A673 (cell line): ENCODE data around the gene LNPEP. TPM values are rescaled to one million over a fixed set of nuclear protein-coding genes. Genes with fewer than 3 reads are reported as not detected.

Source experiments
- BruUV-seq: library from RNA; stranded (reverse); fragments of 400-500 nt; replicated peaks from 2 replicates; lab custom pipeline; 2021; lab: Mats Ljungman, UMichigan
- CTCF ChIA-PET: fragments of 300-600 bp; sonication (Branson Sonifier 250); formaldehyde crosslinking; loops from one replicate; lab custom pipeline; 2022; ENCODE audit warnings: antibody characterized with exemption; lab: Charles Lee
- POLR2A ChIA-PET: fragments of 300-600 bp; sonication (Branson Sonifier 250); formaldehyde crosslinking; loops from one replicate; lab custom pipeline; 2022; ENCODE audit warnings: antibody characterized with exemption; ENCODE audit not compliant: low non-redundant PET; lab: Charles Lee
- DNase-seq: peaks from one replicate; pipeline ENCODE4 v3.0.0-alpha.2; 2015; ENCODE audit warnings: low spot score
- H3K27ac ChIP-seq: fragments of 200-600 bp; sonication (generic); 2 replicates; pipeline ENCODE4 v1.5.1; 2016; ENCODE audit warnings: mixed run types, low read depth, mild to moderate bottlenecking, mixed read lengths, antibody characterized with exemption, low read length; ENCODE audit not compliant: poor library complexity, severe bottlenecking
- H3K27me3 ChIP-seq: fragments of 200-600 bp; sonication (generic); replicated peaks from 2 replicates; pipeline ENCODE4 v1.6.1; 2017; ENCODE audit warnings: mixed run types, low read depth, mild to moderate bottlenecking, mixed read lengths, antibody characterized with exemption, low read length; ENCODE audit not compliant: insufficient read depth, poor library complexity
- H3K36me3 ChIP-seq: fragments of 200-600 bp; sonication (generic); 2 replicates; pipeline ENCODE4 v1.6.1; 2016; ENCODE audit warnings: mixed run types, mild to moderate bottlenecking, mixed read lengths, antibody characterized with exemption, low read length; ENCODE audit not compliant: insufficient read depth, poor library complexity, severe bottlenecking
- H3K4me1 ChIP-seq: fragments of 200-600 bp; sonication (generic); 2 replicates; pipeline ENCODE4 v1.6.1; 2017; ENCODE audit warnings: mixed run types, mild to moderate bottlenecking, mixed read lengths, antibody characterized with exemption, low read length; ENCODE audit not compliant: insufficient read depth, poor library complexity, severe bottlenecking
- H3K4me3 ChIP-seq: fragments of 200-600 bp; sonication (generic); 2 replicates; pipeline ENCODE4 v1.5.1; 2016; ENCODE audit warnings: low read depth, mixed run types, mild to moderate bottlenecking, mixed read lengths, low read length; ENCODE audit not compliant: poor library complexity, severe bottlenecking
- H3K9me3 ChIP-seq: fragments of 200-600 bp; sonication (generic); 2 replicates; pipeline ENCODE4 v1.6.1; 2016; ENCODE audit warnings: mixed run types, low read depth, mild to moderate bottlenecking, mixed read lengths, antibody characterized with exemption, low read length; ENCODE audit not compliant: poor library complexity, severe bottlenecking
- EZH2 ChIP-seq: fragments of 200-600 bp; sonication (generic); IDR thresholded peaks from 2 replicates; pipeline ENCODE4 v1.6.1; 2017; ENCODE audit warnings: borderline replicate concordance, low read depth, mild to moderate bottlenecking, mixed read lengths, antibody characterized with exemption, low read length; ENCODE audit not compliant: poor library complexity, severe bottlenecking
- intact Hi-C: fragments of 100-400 bp; cut with micrococcal nuclease; formaldehyde crosslinking; loops from one replicate; pipeline ENCODE4 v1.10.0; 2022; ENCODE audit not compliant: unreplicated experiment
- total RNA-seq: library from RNA; stranded (reverse); gene quantifications from 2 replicates; pipeline ENCODE4 v1.2.3, GENCODE V29; 2021
- TF ChIP-seq, protein P1 (sequence below): fragments of 300-800, 200-600 bp; sonication (generic); conservative IDR thresholded peaks from 2 replicates; pipeline ENCODE4 v1.5.1; 2017; ENCODE audit warnings: low read depth, mild to moderate bottlenecking, antibody characterized with exemption, low read length, moderate library complexity, mixed read lengths

The LNPEP gene
- total RNA-seq, 1 experiment from 2014 or later: 10.3 TPM

DNA sequence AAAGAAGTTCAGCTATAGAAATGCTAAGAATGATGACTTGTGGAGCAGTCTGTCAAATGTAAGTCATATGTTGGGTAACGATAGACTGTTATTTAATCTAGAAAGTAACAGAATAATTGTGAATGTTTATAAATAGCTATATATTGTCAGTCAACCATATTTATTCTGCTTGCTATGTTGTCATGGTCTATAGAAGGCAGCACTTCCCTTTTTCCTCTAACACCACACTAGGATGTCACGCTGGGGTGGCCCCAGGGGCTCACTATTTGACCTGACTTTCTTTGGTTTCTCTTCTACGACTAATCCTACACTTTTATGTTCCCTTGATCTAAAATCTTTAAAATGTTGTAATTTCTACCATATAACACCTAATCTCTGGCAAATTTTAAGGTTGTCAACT lies 39.1 kb upstream of the LNPEP start:
- intact Hi-C loops: no loop called here
- no peak for DNase-seq
- ChIA-PET POLR2A (interaction anchor here (0.6 kb wide), 1 partner anchor 50 kb away, joined by 3 read pairs; no protein-coding TSS in a partner anchor), CTCF (no interaction called here)
- Histone ChIP-seq H3K4me3 (no peak overlapping the region), H3K36me3 (no peaks in the 10 kb centered on the region), H3K9me3 (no peaks in the 10 kb centered on the region), H3K27ac (no peak overlapping the region), H3K27me3 (no peaks in the 10 kb centered on the region), H3K4me1 (no peaks in the 10 kb centered on the region)
- TF ChIP-seq, protein P1, sequence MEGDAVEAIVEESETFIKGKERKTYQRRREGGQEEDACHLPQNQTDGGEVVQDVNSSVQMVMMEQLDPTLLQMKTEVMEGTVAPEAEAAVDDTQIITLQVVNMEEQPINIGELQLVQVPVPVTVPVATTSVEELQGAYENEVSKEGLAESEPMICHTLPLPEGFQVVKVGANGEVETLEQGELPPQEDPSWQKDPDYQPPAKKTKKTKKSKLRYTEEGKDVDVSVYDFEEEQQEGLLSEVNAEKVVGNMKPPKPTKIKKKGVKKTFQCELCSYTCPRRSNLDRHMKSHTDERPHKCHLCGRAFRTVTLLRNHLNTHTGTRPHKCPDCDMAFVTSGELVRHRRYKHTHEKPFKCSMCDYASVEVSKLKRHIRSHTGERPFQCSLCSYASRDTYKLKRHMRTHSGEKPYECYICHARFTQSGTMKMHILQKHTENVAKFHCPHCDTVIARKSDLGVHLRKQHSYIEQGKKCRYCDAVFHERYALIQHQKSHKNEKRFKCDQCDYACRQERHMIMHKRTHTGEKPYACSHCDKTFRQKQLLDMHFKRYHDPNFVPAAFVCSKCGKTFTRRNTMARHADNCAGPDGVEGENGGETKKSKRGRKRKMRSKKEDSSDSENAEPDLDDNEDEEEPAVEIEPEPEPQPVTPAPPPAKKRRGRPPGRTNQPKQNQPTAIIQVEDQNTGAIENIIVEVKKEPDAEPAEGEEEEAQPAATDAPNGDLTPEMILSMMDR: no peak
- no peak for TF ChIP-seq EZH2
- BruUV-seq: no TSS peak

- no peak for TF ChIP-seq EZH2
- TF ChIP-seq, protein P1: 0 out of 2 replicates have a peak, but pooled peaks have one; percentile 27
- CTCF ChIA-PET: no interaction called here
- BruUV-seq: no TSS peak
Observed at GRCh38 chr5:96901384-96901783, 34.5 kb upstream of the LNPEP start.

DNA sequence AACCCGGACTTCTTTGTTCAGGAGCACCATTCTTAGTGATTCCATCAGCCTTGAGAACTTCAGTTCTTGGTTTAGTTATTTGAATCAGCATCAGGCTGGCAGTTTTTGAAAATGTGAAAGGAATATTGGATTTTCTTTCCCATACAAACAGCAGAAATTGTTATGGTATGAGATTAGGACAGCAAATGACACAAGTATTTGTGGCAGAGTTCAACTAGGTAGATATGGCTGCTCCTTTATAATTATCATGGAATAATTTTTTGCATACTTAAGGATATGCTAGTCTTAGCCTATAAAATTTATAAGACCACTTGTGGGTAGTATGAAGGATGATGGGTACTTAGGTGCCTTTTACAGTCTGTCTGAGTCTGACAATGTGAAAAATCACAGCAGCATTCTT lies 34.0 kb upstream of the LNPEP start:
- DNase-seq: no peak
- Histone ChIP-seq H3K36me3 (no peaks in the 10 kb centered on the region), H3K4me3 (no peak overlapping the region), H3K27me3 (no peaks in the 10 kb centered on the region), H3K27ac (no peak overlapping the region), H3K4me1 (no peaks in the 10 kb centered on the region), H3K9me3 (no peaks in the 10 kb centered on the region)
- ChIA-PET CTCF (no interaction called here), POLR2A (no interaction called here)
- BruUV-seq: no TSS peak
- intact Hi-C loops: no loop called here
- TF ChIP-seq EZH2: no peak
- TF ChIP-seq, protein P1: no peak

More at GRCh38 chr5:96901384-96901783, 34.5 kb upstream of the LNPEP start:
- H3K27ac ChIP-seq: no peak overlapping the region
- no peaks in the 10 kb centered on the region for H3K4me1 ChIP-seq
- no peaks in the 10 kb centered on the region for H3K27me3 ChIP-seq
- H3K4me3 ChIP-seq: no peak overlapping the region
- no peaks in the 10 kb centered on the region for H3K9me3 ChIP-seq
- H3K36me3 ChIP-seq: no peaks in the 10 kb centered on the region
- intact Hi-C loops: no loop called here
- DNase-seq: peak; percentile 17
- POLR2A ChIA-PET: no interaction called here
